GM12874 (cell line): ENCODE data around the gene GPR42.

Experiments used
- CTCF ChIP-seq: IDR thresholded peaks from 2 replicates; pipeline ENCODE4 v1.5.1; 2011; ENCODE audit warnings: low read depth, mild to moderate bottlenecking, control low read depth, low read length, moderate library complexity; ENCODE audit not compliant: insufficient read depth

GPR42 gene

GRCh38 chr19:35353635-35354034, 17.2 kb upstream of the GPR42 start:
- TF ChIP-seq CTCF = no peak

DNA sequence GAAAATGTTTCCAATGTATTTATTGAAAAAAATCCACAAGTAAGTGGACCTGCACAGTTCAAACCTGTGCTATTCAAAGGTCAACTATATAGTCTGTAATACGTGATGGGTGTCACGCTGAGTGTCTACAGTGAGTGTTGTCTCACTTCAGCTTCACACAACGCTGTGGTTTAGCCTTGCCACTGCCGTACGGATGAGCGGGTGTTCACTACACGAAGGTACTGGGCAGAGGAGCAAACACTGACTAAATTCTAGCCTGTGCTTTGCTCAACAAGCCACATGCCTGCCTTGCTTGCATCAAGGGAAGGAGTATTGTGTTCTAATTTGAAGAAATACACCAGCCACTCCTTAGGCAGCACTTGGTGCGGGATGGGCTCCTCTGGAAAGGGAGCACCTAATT, 16.0 kb upstream of the GPR42 start:
- no peak for TF ChIP-seq CTCF

DNA sequence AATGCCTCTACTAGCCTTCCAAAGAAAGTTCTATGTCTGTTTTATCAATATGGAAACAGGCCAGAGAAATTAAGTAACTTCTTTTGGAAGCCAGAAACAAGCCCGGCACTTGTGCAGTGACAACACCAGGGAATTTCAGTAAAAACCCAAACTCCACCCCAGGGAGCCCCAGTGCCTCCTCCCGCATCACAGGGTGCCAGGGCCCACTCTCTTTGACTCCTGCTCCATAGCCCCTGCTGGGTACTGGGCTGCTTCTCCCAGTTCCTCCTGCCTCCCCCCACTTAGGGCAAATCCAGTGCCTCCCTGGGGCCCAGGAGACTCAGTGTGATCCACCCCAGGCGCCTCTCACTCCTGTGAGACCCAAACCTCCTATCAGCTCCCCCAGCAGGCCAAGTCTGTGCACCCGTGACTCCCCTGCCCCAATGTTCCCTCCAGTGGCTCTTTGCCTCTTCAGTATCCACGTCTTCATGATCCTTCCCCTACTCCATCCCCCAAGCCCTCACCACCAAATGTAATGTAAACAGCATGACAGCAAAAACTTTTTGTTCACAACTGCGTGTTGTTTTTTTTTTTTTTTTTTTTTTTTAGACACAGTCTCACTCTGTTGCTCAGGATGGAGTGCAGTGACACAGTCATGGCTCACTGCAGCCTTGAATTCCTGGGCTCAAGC, 14.9 kb upstream of the GPR42 start:
- TF ChIP-seq CTCF = no peak

GRCh38 chr19:35357867-35358573, 12.8 kb upstream of the GPR42 start, which contains the start of gene FFAR3:
FFAR3 (plus strand) TSS chr19:35358460; CDS start chr19:35358891, 431 bp downstream.
- TF ChIP-seq CTCF = no peak

DNA sequence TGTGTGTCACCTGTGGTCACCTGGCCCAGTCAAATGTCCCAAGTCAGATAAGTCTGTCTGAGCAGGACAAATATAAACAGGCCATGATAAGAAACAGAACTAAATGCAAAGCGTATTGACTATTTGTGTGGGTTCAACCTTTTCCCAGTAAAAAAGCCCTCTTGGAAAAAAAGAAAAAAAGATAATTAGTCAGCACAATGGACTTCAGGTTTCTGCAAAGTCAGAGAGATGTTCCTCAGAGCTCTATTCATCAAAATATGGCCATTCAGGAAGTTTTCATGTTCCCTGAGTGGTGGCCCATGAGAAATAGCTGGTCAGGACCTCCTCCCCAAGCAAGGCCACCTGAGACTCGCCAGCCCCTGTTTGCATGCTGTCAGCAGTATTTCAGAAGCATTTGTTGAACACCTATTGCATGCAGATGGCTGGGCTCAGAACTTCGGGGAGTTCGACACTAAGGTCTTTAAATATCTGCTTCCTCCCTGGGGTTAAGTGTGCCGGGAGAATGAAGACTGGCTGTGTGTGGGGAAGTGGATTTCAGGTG, 9.9 kb upstream of the GPR42 start:
- TF ChIP-seq CTCF = no peak

GRCh38 chr19:35362261-35363000, 8.4 kb upstream of the GPR42 start:
- no peak for TF ChIP-seq CTCF

GRCh38 chr19:35363001-35363590, 7.8 kb upstream of the GPR42 start:
- TF ChIP-seq CTCF = no peak
